Peyer's patch (tissue), 4 donors: Measurements from ENCODE around the gene HDAC9. TPM values are rescaled to one million over a fixed set of nuclear protein-coding genes. Genes with fewer than 3 reads are reported as not detected.

Source experiments
- DNase-seq, 3 donors: peaks; one replicate each; pipeline ENCODE4 v3.0.0-alpha.2; 2017 to 2019
- H3K27ac ChIP-seq, 4 donors: fragments of 200-600 bp; sonication (generic); one replicate each; pipeline ENCODE4 v1.5.1; 2016 to 2019
- H3K27me3 ChIP-seq, 2 donors: fragments of 200-600 bp; sonication (generic); one replicate each; pipeline ENCODE4 v1.5.1; 2019
- H3K36me3 ChIP-seq, 3 donors: fragments of 200-600 bp; sonication (generic); one replicate each; pipeline ENCODE4 v1.5.1; 2016 to 2019
- H3K4me1 ChIP-seq, 4 donors: fragments of 200-600 bp; sonication (generic); one replicate each; pipeline ENCODE4 v1.5.1; 2016 to 2019
- H3K4me3 ChIP-seq, 4 donors: fragments of 200-600 bp; sonication (generic); 1 replicate in 3 of 4; 2 replicates in 1 of 4; pipeline ENCODE4 v1.5.1; 2016 to 2019; ENCODE audit warnings: mild to moderate bottlenecking in 1 of 4
- H3K9me3 ChIP-seq, 4 donors: fragments of 200-600 bp; sonication (generic); one replicate each; pipeline ENCODE4 v1.5.1; 2016 to 2019; ENCODE audit warnings: mild to moderate bottlenecking in 1 of 4
- POLR2A ChIP-seq, 2 donors: fragments of 450-650 bp; IDR thresholded peaks; one replicate each; pipeline ENCODE4 v1.5.1; 2017; ENCODE audit warnings: antibody characterized with exemption in 2 of 2, mild to moderate bottlenecking in 2 of 2, moderate library complexity in 2 of 2
- total RNA-seq, 4 donors: library from RNA; depleted of rRNA; stranded (reverse); fragments of >200 nt; gene quantifications; one replicate each; pipeline ENCODE4 v1.1.0, GENCODE V29; 2016
- TF ChIP-seq, protein P1 (sequence below), 6 experiments: fragments of 450-650 bp in 4 of 6; fragments of 200-600 bp in 2 of 6; sonication (generic) in 1 of 6; IDR thresholded peaks; one replicate each; pipeline ENCODE4 v1.5.1; 2017 to 2019; ENCODE audit warnings: antibody characterized with exemption in 6 of 6, mild to moderate bottlenecking in 3 of 6, moderate library complexity in 1 of 6

Gene HDAC9
- total RNA-seq, 4 donors from 2014 or later: 0.88 to 75.9 (median 4.4) TPM

DNA sequence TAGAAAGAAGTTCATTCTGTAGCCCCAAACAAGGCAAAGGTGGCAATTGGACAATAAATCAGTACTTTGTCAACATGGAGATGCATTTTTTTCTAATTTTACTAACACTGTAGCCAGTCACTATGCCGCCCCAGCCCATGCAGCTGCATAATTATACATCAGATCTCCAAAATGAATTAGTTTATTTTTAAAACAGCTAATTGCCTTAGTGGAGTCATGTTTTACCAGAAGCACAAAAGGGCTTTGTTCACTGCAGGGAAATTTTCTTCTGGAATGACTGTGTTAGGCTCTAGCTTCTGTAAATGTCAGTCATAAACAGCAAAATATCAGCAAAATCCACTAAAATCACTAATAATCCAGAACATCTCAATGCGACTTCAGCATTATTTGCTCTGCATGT, 20.1 kb upstream of the HDAC9 start:
- H3K27ac ChIP-seq: no peak overlapping the region
- H3K4me3 ChIP-seq: no peak overlapping the region
- no peaks in the 10 kb centered on the region for H3K27me3 ChIP-seq
- TF ChIP-seq, protein P1, sequence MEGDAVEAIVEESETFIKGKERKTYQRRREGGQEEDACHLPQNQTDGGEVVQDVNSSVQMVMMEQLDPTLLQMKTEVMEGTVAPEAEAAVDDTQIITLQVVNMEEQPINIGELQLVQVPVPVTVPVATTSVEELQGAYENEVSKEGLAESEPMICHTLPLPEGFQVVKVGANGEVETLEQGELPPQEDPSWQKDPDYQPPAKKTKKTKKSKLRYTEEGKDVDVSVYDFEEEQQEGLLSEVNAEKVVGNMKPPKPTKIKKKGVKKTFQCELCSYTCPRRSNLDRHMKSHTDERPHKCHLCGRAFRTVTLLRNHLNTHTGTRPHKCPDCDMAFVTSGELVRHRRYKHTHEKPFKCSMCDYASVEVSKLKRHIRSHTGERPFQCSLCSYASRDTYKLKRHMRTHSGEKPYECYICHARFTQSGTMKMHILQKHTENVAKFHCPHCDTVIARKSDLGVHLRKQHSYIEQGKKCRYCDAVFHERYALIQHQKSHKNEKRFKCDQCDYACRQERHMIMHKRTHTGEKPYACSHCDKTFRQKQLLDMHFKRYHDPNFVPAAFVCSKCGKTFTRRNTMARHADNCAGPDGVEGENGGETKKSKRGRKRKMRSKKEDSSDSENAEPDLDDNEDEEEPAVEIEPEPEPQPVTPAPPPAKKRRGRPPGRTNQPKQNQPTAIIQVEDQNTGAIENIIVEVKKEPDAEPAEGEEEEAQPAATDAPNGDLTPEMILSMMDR (IDR thresholded peaks at IDR 0.05): no peak
- no peak for TF ChIP-seq POLR2A (IDR thresholded peaks at IDR 0.05)
- no peaks in the 10 kb centered on the region for H3K4me1 ChIP-seq
- no peaks in the 10 kb centered on the region for H3K9me3 ChIP-seq
- no peaks in the 10 kb centered on the region for H3K36me3 ChIP-seq
- no peak for DNase-seq

- H3K36me3 ChIP-seq: no peaks in the 10 kb centered on the region
- no peak for TF ChIP-seq POLR2A (IDR thresholded peaks at IDR 0.05)
- TF ChIP-seq, protein P1 (IDR thresholded peaks at IDR 0.05): no peak
- no peak overlapping the region for H3K27ac ChIP-seq
- H3K9me3 ChIP-seq: no peaks in the 10 kb centered on the region
- H3K27me3 ChIP-seq: no peaks in the 10 kb centered on the region
- H3K4me1 ChIP-seq: no peaks in the 10 kb centered on the region
- H3K4me3 ChIP-seq: no peak overlapping the region
- DNase-seq: no peak
Measured at GRCh38 chr7:18481776-18482175, 13.8 kb upstream of the HDAC9 start.

- Histone ChIP-seq H3K36me3 (no peaks in the 10 kb centered on the region), H3K27me3 (no peaks in the 10 kb centered on the region), H3K4me1 (no peaks in the 10 kb centered on the region), H3K9me3 (no peaks in the 10 kb centered on the region), H3K27ac (no peak overlapping the region), H3K4me3 (no peak overlapping the region)
- TF ChIP-seq POLR2A (IDR thresholded peaks at IDR 0.05): no peak
- TF ChIP-seq, protein P1 (IDR thresholded peaks at IDR 0.05): no peak
- DNase-seq: no peak
Measured at GRCh38 chr7:18488049-18488448, 7.5 kb upstream of the HDAC9 start.

DNA sequence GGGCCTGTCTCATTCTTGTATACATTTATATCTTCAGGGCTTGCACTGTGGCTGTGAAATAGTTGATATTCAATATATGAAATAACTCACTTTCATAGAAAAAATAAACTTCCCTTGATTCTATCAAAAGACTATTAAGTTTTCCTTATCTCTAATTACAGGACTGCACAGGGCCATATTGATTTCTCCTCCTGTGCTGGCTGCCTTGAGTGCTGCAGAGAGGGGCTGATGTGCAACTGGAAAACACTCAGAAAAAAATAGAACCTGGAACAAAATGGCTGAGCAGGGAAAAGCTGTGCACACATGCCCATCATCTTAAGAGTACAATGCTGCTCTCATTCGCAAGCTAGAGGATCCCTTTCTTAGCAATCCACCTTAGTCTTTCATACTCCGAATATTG, 5.9 kb upstream of the HDAC9 start:
- H3K27me3 ChIP-seq: no peaks in the 10 kb centered on the region
- no peaks in the 10 kb centered on the region for H3K36me3 ChIP-seq
- H3K9me3 ChIP-seq: no peaks in the 10 kb centered on the region
- no peak overlapping the region for H3K27ac ChIP-seq
- no peak overlapping the region for H3K4me3 ChIP-seq
- TF ChIP-seq, protein P1 (IDR thresholded peaks at IDR 0.05): no peak
- TF ChIP-seq POLR2A (IDR thresholded peaks at IDR 0.05): no peak
- DNase-seq: no peak
- no peaks in the 10 kb centered on the region for H3K4me1 ChIP-seq

DNA sequence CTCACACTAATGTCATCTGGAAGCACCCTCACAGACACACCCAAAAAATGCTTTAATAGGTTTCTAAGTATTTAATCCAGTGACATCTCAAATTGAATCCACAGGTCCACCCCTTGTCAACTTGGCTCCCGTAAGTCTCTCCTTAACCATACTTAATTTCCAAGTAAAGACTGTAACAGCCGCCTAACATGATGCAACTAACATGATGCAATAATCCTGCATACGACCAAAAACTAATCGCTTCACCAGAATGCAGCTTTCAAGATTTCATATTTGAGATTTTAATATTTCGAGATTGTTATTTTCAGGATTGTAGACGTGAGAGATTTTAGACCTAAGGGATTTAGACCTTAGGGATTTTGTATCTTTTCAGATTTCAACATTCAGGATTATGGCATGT, 3.7 kb upstream of the HDAC9 start:
- Histone ChIP-seq H3K9me3 (no peaks in the 10 kb centered on the region), H3K4me1 (no peaks in the 10 kb centered on the region), H3K36me3 (no peaks in the 10 kb centered on the region), H3K27me3 (no peaks in the 10 kb centered on the region), H3K4me3 (no peak overlapping the region), H3K27ac (no peak overlapping the region)
- TF ChIP-seq POLR2A (IDR thresholded peaks at IDR 0.05): no peak
- TF ChIP-seq, protein P1 (IDR thresholded peaks at IDR 0.05): no peak
- DNase-seq: no peak

GRCh38 chr7:18494406-18494805, 1.1 kb upstream of the HDAC9 start:
- H3K27ac ChIP-seq: no peak overlapping the region
- no peaks in the 10 kb centered on the region for H3K9me3 ChIP-seq
- H3K36me3 ChIP-seq: no peaks in the 10 kb centered on the region
- no peaks in the 10 kb centered on the region for H3K27me3 ChIP-seq
- no peaks in the 10 kb centered on the region for H3K4me1 ChIP-seq
- no peak for DNase-seq
- H3K4me3 ChIP-seq: no peak overlapping the region
- TF ChIP-seq POLR2A (IDR thresholded peaks at IDR 0.05): no peak
- TF ChIP-seq, protein P1 (IDR thresholded peaks at IDR 0.05): no peak
